Activated CD4-positive, alpha-beta T cell treated with anti-CD3 and anti-CD28 coated beads, Interleukin-2, Interleukin-4, amounts not matched to agents 100 ng/mL and 50 ng/mL, durations not matched to agents 16 hours and 8 hours (primary cell): ENCODE results near the gene RNF213.

ENCODE experiments used
- DNase-seq: peaks from one replicate; pipeline ENCODE4 v3.0.0-alpha.2; 2020; ENCODE audit warnings: low spot score

The RNF213 gene

GRCh38 chr17:80352991-80353665, 92.5 kb downstream of the RNF213 start:
- no peak for DNase-seq

- no peak for DNase-seq
These were observed 93.1 kb downstream of the RNF213 start for GRCh38 chr17:80353718-80354275.

- no peak for DNase-seq
These were observed 93.7 kb downstream of the RNF213 start for GRCh38 chr17:80354336-80354735.

GRCh38 chr17:80356231-80356856, 95.7 kb downstream of the RNF213 start:
- no peak for DNase-seq

- no peak for DNase-seq
These were observed 97.5 kb downstream of the RNF213 start for GRCh38 chr17:80358131-80358530.

- no peak for DNase-seq
These were observed 98.2 kb downstream of the RNF213 start for GRCh38 chr17:80358861-80359260.

GRCh38 chr17:80359422-80360110, 98.9 kb downstream of the RNF213 start:
- no peak for DNase-seq

GRCh38 chr17:80360396-80360795, 99.7 kb downstream of the RNF213 start:
- no peak for DNase-seq

- no peak for DNase-seq
These were observed 101.0 kb downstream of the RNF213 start for GRCh38 chr17:80361495-80362220.

- DNase-seq, result no peak
These were observed 101.9 kb downstream of the RNF213 start for GRCh38 chr17:80362428-80363119.

- no peak for DNase-seq
These were observed 102.5 kb downstream of the RNF213 start for GRCh38 chr17:80363120-80363515.

GRCh38 chr17:80363518-80364090, 103.0 kb downstream of the RNF213 start:
- no peak for DNase-seq

- no peak for DNase-seq
These were observed 103.5 kb downstream of the RNF213 start for GRCh38 chr17:80364091-80364691.

- no peak for DNase-seq
These were observed 104.6 kb downstream of the RNF213 start for GRCh38 chr17:80365001-80365965.

- DNase-seq, result no peak
These were observed 105.3 kb downstream of the RNF213 start for GRCh38 chr17:80365983-80366382.

GRCh38 chr17:80367503-80367902, 106.9 kb downstream of the RNF213 start:
- no peak for DNase-seq

GRCh38 chr17:80371196-80371595, 110.5 kb downstream of the RNF213 start:
- no peak for DNase-seq

GRCh38 chr17:80372456-80372855, 111.8 kb downstream of the RNF213 start:
- DNase-seq, result no peak

GRCh38 chr17:80372922-80373570, 112.4 kb downstream of the RNF213 start:
- DNase-seq, result no peak
